GM12878 (cell line): ENCODE measurements around the gene ACD. TPM values are rescaled to one million over a fixed set of nuclear protein-coding genes. Genes with fewer than 3 reads are reported as not detected.

Source experiments
- ATAC-seq: fragments of 200-7000 bp; cut with Tn5 transposase; 3 replicates; pipeline ENCODE4 v1.9.1; 2020; ENCODE audit warnings: mild to moderate bottlenecking, moderate library complexity
- Bru-seq: library from RNA; stranded (reverse); fragments of 400-500 nt; gene quantifications from one replicate; lab custom pipeline; 2021; lab: Mats Ljungman, UMichigan
- BruChase-seq, 2 experiments: library from RNA; stranded (reverse); fragments of 400-500 nt; gene quantifications; one replicate each; lab custom pipeline; 2021; lab: Mats Ljungman, UMichigan
- BruUV-seq: library from RNA; stranded (reverse); fragments of 400-500 nt; replicated peaks from 2 replicates; lab custom pipeline; 2021; lab: Mats Ljungman, UMichigan
- CTCF ChIA-PET: fragments of 300-600 bp; sonication (Branson Sonifier 250); formaldehyde crosslinking; extraction: SDS; loops from one replicate; lab custom pipeline; 2021; ENCODE audit warnings: inconsistent platforms; lab: Yijun Ruan, JAX
- POLR2A ChIA-PET: fragments of 350-600 bp; formaldehyde crosslinking; extraction: SDS; loops from one replicate; lab custom pipeline; 2021; ENCODE audit warnings: inconsistent platforms; lab: Charles Lee
- RAD21 ChIA-PET: fragments of 300-600 bp; sonication (Branson Sonifier 250); formaldehyde crosslinking; loops from one replicate; lab custom pipeline; 2023; ENCODE audit warnings: antibody characterized with exemption; ENCODE audit not compliant: unreplicated experiment; lab: Charles Lee
- SMC1A ChIA-PET: fragments of 300-600 bp; sonication (Branson Sonifier 250); formaldehyde crosslinking; loops from one replicate; lab custom pipeline; 2023; ENCODE audit not compliant: unreplicated experiment, uncharacterized antibody; lab: Charles Lee
- DNase-seq: peaks from one replicate; pipeline ENCODE4 v3.0.0-alpha.2; 2011; ENCODE audit warnings: low read depth, low spot score
- FAIRE-seq: peaks from 3 replicates; lab custom pipeline; 2011; peaks lifted over from hg19 to GRCh38; lab: Jason Lieb, UNC
- H2AFZ ChIP-seq: 2 replicates; pipeline ENCODE4 v1.6.0; 2011; ENCODE audit warnings: low read depth, low read length, control low read depth; ENCODE audit not compliant: control insufficient read depth
- H3K27ac ChIP-seq: 2 replicates; pipeline ENCODE4 v1.5.1; 2011; ENCODE audit warnings: control low read depth; ENCODE audit not compliant: control insufficient read depth, insufficient read depth
- H3K27me3 ChIP-seq, 2 experiments: replicated peaks in 1 of 2; 2 replicates each; pipeline versions ENCODE4 v1.6.0 to v1.6.1; 2011; ENCODE audit warnings: low read length in 1 of 2; ENCODE audit not compliant: control insufficient read depth in 2 of 2, insufficient read depth in 2 of 2
- H3K36me3 ChIP-seq, 2 experiments: 2 replicates each; pipeline ENCODE4 v1.5.1; 2011; ENCODE audit warnings: low read length in 1 of 2; ENCODE audit not compliant: control insufficient read depth in 2 of 2, insufficient read depth in 2 of 2
- H3K4me1 ChIP-seq: 2 replicates; pipeline ENCODE4 v1.6.1; 2011; ENCODE audit warnings: mild to moderate bottlenecking, low read length, moderate library complexity, mixed read lengths; ENCODE audit not compliant: control insufficient read depth, insufficient read depth
- H3K4me2 ChIP-seq: 2 replicates; pipeline ENCODE4 v1.6.0; 2011; ENCODE audit warnings: control low read depth; ENCODE audit not compliant: control insufficient read depth, insufficient read depth
- H3K4me3 ChIP-seq: fragments of 200-600 bp; sonication (generic); 2 replicates; pipeline ENCODE4 v1.5.1; 2016
- H3K79me2 ChIP-seq: 2 replicates; pipeline ENCODE4 v1.6.0; 2011; ENCODE audit warnings: low read length; ENCODE audit not compliant: control insufficient read depth, insufficient read depth
- H3K9ac ChIP-seq: 2 replicates; pipeline ENCODE4 v1.8.0; 2011; ENCODE audit warnings: low read length, control low read depth, mixed read lengths; ENCODE audit not compliant: control insufficient read depth, insufficient read depth
- H3K9me3 ChIP-seq: replicated peaks from 3 replicates; pipeline ENCODE4 v1.5.1; 2011; ENCODE audit warnings: mild to moderate bottlenecking, low read length; ENCODE audit not compliant: control insufficient read depth, insufficient read depth
- H4K20me1 ChIP-seq: 2 replicates; pipeline ENCODE4 v1.6.0; 2011; ENCODE audit not compliant: control insufficient read depth, insufficient read depth
- CBX3 ChIP-seq: fragments of 200-600 bp; sonication (generic); IDR thresholded peaks from 2 replicates; pipeline ENCODE4 v1.6.1; 2016; ENCODE audit warnings: low read depth, borderline replicate concordance
- MEF2B ChIP-seq: fragments of 450-650 bp; IDR thresholded peaks from 2 replicates; pipeline ENCODE4 v1.6.1; 2018; ENCODE audit warnings: mild to moderate bottlenecking, moderate library complexity; ENCODE audit not compliant: partially characterized antibody, poor library complexity, severe bottlenecking
- POU2F2 ChIP-seq: IDR thresholded peaks from 3 replicates; pipeline ENCODE4 v1.6.1; 2011; ENCODE audit warnings: low read depth, mild to moderate bottlenecking, low read length, borderline replicate concordance
- SIX5 ChIP-seq: IDR thresholded peaks from 2 replicates; pipeline ENCODE4 v1.6.1; 2011; ENCODE audit warnings: mild to moderate bottlenecking, low read depth, low read length, moderate library complexity; ENCODE audit not compliant: severe bottlenecking
- SREBF1 ChIP-seq: IDR thresholded peaks from 2 replicates; pipeline ENCODE4 v1.6.1; 2012; ENCODE audit warnings: mild to moderate bottlenecking, low read length
- USF2 ChIP-seq: IDR thresholded peaks from 2 replicates; pipeline ENCODE4 v1.6.1; 2011; ENCODE audit warnings: low read depth, low read length, improper control_type of control experiment, borderline replicate concordance
- WGBS: methylation state at CpG from one replicate; pipeline ENCODE4 v1.1.6; 2016; ENCODE audit warnings: low lambda C conversion rate; ENCODE audit not compliant: insufficient replicate concordance, insufficient coverage; ENCODE audit errors: missing lambda C conversion rate; 5-methylcytosine and 5-hydroxymethylcytosine counted together
- in situ Hi-C: fragments of 300-500 bp; cut with MboI; formaldehyde crosslinking; loops from 9 replicates; pipeline ENCODE4 v1.14.3; 2018; ENCODE audit warnings: mixed read lengths
- intact Hi-C: fragments of 100-400 bp; cut with micrococcal nuclease; formaldehyde crosslinking; loops from one replicate; pipeline ENCODE4 v1.14.2; 2022; ENCODE audit not compliant: unreplicated experiment
- long read RNA-seq, 2 experiments: library from polyadenylated mRNA; unstranded; transcript quantifications; one replicate each; pipeline ENCODE4 v2.0.0, GENCODE V29; 2019 to 2020
- polyA minus RNA-seq, 3 experiments: library from RNA; depleted of rRNA, polyadenylated mRNA; stranded (reverse); fragments of >200 nt; gene quantifications; 2 replicates each; pipeline ENCODE4 v1.2.3, GENCODE V29; 2011
- polyA plus RNA-seq, 11 experiments: library from polyadenylated mRNA; depleted of rRNA in 4 of 11; unstranded in 6 of 11; stranded (reverse) in 5 of 11; fragments of >200 nt; fragmentation: Nextera tagmentation in 4 of 11; fragmentation: Illumina TruSeq in 1 of 11; extraction: Ambion mirVana in 4 of 11; extraction: Trizol in 1 of 11; gene quantifications; 1 replicate in 1 of 11; 2 replicates in 10 of 11; pipeline versions ENCODE4 v1.2.1 to v1.2.3, GENCODE V29; 2011 to 2016; ENCODE audit warnings: inconsistent platforms in 2 of 11, missing spikeins in 2 of 11, low read depth in 1 of 11
- total RNA-seq, 4 experiments: library from RNA; depleted of rRNA in 3 of 4; stranded (reverse); fragments of >200 nt in 3 of 4; fragmentation: Illumina TruSeq in 1 of 4; extraction: Trizol in 1 of 4; gene quantifications; 2 replicates each; pipeline versions ENCODE4 v1.2.1 to v1.2.3, GENCODE V29; 2013 to 2021
- TF ChIP-seq, protein P1 (sequence below): fragments of 450-650 bp; IDR thresholded peaks from 2 replicates; pipeline ENCODE4 v1.6.1; 2014; ENCODE audit warnings: mild to moderate bottlenecking
- TF ChIP-seq, protein P2 (sequence below): fragments of 150-350 bp; IDR thresholded peaks from 2 replicates; pipeline ENCODE4 v1.6.1; 2016; ENCODE audit warnings: low read depth, low read length
- TF ChIP-seq, protein P3 (sequence below): IDR thresholded peaks from 2 replicates; pipeline ENCODE4 v1.6.1; 2012; ENCODE audit warnings: low read length, inconsistent platforms

ACD gene
- 20.1 and 22.8 TPM in 2 replicates for total RNA-seq (2013; cell fraction: nucleolus; rRNA removed)
- total RNA-seq (2014; rRNA removed): 26.3 and 36.1 TPM in 2 replicates
- total RNA-seq (2014; rRNA removed; fragmentation: Illumina TruSeq; extraction: Trizol): 9.8 and 10.0 TPM in 2 replicates
- 32.4 and 32.9 TPM in 2 replicates for total RNA-seq (2021)
- polyA plus RNA-seq (2011; ENCODE audit: low read depth): 11.7 TPM
- 5.6 and 15.6 TPM in 2 replicates for polyA plus RNA-seq (2011; rRNA removed)
- polyA plus RNA-seq (2011; cell fraction: cytosol; rRNA removed): 18.1 and 22.2 TPM in 2 replicates
- polyA plus RNA-seq (2011; cell fraction: nucleus; rRNA removed): 67.6 and 72.5 TPM in 2 replicates
- polyA plus RNA-seq (2012): 26.0 and 29.8 TPM in 2 replicates
- 2.8 and 11.3 TPM in 2 replicates for polyA plus RNA-seq (2014; fragmentation: Illumina TruSeq; extraction: Trizol)
- polyA plus RNA-seq (2014; fragmentation: Nextera tagmentation; extraction: Ambion mirVana): 1 to 10 TPM; 2.9 to 9.7 TPM
- polyA plus RNA-seq (2014; rRNA removed): 32.2 and 35.6 TPM in 2 replicates
- polyA plus RNA-seq (2016; fragmentation: Nextera tagmentation; extraction: Ambion mirVana): 10 to 100 TPM; 45.0 to 46.7 TPM
- polyA minus RNA-seq (2011; rRNA and poly(A)+ RNA removed): 7.0 and 15.8 TPM in 2 replicates
- 12.3 and 13.3 TPM in 2 replicates for polyA minus RNA-seq (2011; cell fraction: cytosol; rRNA and poly(A)+ RNA removed)
- 25.6 and 44.0 TPM in 2 replicates for polyA minus RNA-seq (2011; cell fraction: nucleus; rRNA and poly(A)+ RNA removed)
- percentile 62 among the genes with signal in this experiment for Bru-seq, nascent RNA
- BruChase-seq, experiment 1, labeled RNA remaining after a 6-hour chase: percentile 69 among the genes with signal in this experiment
- BruChase-seq, experiment 2, labeled RNA remaining after a 2-hour chase: percentile 63 among the genes with signal in this experiment
- long read RNA-seq, experiment 1, transcript ACD-214 (12 exons, 2,065 nt): major isoform, 21 of 27 reads
- long read RNA-seq, experiment 1, partial matches to known transcripts: 1 of 27 reads
- long read RNA-seq, experiment 1, other reads (novel, unspliced or antisense): 5 of 27 reads
- long read RNA-seq, experiment 2, partial matches to known transcripts: 1 of 3 reads
- long read RNA-seq, experiment 2, other reads (novel, unspliced or antisense): 1 of 3 reads

GRCh38 chr16:67659675-67660563 lies at the start of gene ACD:
TSS of gene ACD (minus strand) at chr16:67660260. CDS start at chr16:67660220, 40 bp downstream.
- H3K36me3 ChIP-seq: peaks cover 12 to 15% of the 10 kb centered on the region in 2 experiments
- WGBS: 1% methylated on average over 74 of the region's 83 CpGs
- ChIA-PET POLR2A (interaction anchor here (0.5 to 2.8 kb wide), 15 partner anchors 9 to 276 kb away, joined by 3 to 16 read pairs (median 4); partner anchors contain the start of genes ATP6V0D1, CARMIL2, CTCF and GFOD2), CTCF (interaction anchor here (0.6 to 4.3 kb wide), 18 partner anchors 9 to 616 kb away, joined by 3 to 29 read pairs (median 4); partner anchors contain the start of genes ATP6V0D1, CARMIL2 and CTCF), SMC1A (interaction anchor here (1.0 to 1.4 kb wide), 6 partner anchors 10 to 185 kb away, joined by 3 read pairs; partner anchors contain the start of gene GFOD2), RAD21 (interaction anchor here (1.0 to 3.2 kb wide), 11 partner anchors 11 to 178 kb away, joined by 3 to 17 read pairs (median 6); partner anchors contain the start of genes ATP6V0D1, CARMIL2, CTCF and GFOD2)
- in situ Hi-C loops: no loop called here
- H3K4me1 ChIP-seq: peaks cover 10% of the 10 kb centered on the region
- H2AFZ ChIP-seq: peak within 1 kb of the TSS; percentile 99
- ATAC-seq (peak; percentile 82), DNase-seq (peak; percentile 65), FAIRE-seq (peak; percentile 65)
- H3K9ac ChIP-seq: peak within 1 kb of the TSS; percentile 78
- H3K79me2 ChIP-seq: peaks cover 12% of the 10 kb centered on the region
- intact Hi-C loops: loop anchor here (1.0 to 5.0 kb wide), 2 partner anchors 98 to 503 kb away; partner anchors contain the start of genes CTCF, FBXL8 and TRADD
- H3K4me3 ChIP-seq: peak within 1 kb of the TSS; percentile 92
- peak within 1 kb of the TSS; percentile 80 for H3K27ac ChIP-seq
- TSS peak; percentile 87 for BruUV-seq
- H3K9me3 ChIP-seq: no peaks in the 10 kb centered on the region
- no peaks in the 10 kb centered on the region for H3K27me3 ChIP-seq
- no peaks in the 10 kb centered on the region for H4K20me1 ChIP-seq
- H3K4me2 ChIP-seq: peak within 1 kb of the TSS; percentile 78
- TF ChIP-seq, protein P1, sequence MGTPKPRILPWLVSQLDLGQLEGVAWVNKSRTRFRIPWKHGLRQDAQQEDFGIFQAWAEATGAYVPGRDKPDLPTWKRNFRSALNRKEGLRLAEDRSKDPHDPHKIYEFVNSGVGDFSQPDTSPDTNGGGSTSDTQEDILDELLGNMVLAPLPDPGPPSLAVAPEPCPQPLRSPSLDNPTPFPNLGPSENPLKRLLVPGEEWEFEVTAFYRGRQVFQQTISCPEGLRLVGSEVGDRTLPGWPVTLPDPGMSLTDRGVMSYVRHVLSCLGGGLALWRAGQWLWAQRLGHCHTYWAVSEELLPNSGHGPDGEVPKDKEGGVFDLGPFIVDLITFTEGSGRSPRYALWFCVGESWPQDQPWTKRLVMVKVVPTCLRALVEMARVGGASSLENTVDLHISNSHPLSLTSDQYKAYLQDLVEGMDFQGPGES: no peak
- TF ChIP-seq SIX5 (no peak), MEF2B (no peak), CBX3 (no peak), SREBF1 (no peak), POU2F2 (no peak), USF2 (no peak)
- TF ChIP-seq, protein P2, sequence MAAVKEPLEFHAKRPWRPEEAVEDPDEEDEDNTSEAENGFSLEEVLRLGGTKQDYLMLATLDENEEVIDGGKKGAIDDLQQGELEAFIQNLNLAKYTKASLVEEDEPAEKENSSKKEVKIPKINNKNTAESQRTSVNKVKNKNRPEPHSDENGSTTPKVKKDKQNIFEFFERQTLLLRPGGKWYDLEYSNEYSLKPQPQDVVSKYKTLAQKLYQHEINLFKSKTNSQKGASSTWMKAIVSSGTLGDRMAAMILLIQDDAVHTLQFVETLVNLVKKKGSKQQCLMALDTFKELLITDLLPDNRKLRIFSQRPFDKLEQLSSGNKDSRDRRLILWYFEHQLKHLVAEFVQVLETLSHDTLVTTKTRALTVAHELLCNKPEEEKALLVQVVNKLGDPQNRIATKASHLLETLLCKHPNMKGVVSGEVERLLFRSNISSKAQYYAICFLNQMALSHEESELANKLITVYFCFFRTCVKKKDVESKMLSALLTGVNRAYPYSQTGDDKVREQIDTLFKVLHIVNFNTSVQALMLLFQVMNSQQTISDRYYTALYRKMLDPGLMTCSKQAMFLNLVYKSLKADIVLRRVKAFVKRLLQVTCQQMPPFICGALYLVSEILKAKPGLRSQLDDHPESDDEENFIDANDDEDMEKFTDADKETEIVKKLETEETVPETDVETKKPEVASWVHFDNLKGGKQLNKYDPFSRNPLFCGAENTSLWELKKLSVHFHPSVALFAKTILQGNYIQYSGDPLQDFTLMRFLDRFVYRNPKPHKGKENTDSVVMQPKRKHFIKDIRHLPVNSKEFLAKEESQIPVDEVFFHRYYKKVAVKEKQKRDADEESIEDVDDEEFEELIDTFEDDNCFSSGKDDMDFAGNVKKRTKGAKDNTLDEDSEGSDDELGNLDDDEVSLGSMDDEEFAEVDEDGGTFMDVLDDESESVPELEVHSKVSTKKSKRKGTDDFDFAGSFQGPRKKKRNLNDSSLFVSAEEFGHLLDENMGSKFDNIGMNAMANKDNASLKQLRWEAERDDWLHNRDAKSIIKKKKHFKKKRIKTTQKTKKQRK: no peak
- TF ChIP-seq, protein P3, sequence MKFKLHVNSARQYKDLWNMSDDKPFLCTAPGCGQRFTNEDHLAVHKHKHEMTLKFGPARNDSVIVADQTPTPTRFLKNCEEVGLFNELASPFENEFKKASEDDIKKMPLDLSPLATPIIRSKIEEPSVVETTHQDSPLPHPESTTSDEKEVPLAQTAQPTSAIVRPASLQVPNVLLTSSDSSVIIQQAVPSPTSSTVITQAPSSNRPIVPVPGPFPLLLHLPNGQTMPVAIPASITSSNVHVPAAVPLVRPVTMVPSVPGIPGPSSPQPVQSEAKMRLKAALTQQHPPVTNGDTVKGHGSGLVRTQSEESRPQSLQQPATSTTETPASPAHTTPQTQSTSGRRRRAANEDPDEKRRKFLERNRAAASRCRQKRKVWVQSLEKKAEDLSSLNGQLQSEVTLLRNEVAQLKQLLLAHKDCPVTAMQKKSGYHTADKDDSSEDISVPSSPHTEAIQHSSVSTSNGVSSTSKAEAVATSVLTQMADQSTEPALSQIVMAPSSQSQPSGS: no peak
